Measurements from ENCODE around the gene BARX2.

DNA sequence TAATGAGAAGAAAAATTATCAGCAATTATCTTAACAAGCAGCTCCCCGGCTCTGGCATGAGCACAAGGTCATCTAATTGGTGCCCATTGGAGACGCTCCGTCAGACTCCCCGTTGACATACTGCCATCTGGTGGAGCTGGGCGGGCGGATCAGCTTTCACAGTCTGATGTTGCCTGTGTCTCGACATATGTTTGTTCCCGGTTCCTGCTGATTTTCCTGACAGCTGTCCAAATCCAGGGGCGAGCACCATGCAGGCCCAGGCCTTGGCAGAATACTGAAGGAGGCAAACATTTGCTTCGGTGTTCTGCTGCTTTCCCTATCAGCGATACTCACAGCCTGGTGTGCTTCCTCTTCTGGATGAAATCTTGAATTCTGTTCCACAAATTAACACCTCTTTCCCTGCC, 43.8 kb upstream of the BARX2 start:
- TF ChIP-seq, protein P1, sequence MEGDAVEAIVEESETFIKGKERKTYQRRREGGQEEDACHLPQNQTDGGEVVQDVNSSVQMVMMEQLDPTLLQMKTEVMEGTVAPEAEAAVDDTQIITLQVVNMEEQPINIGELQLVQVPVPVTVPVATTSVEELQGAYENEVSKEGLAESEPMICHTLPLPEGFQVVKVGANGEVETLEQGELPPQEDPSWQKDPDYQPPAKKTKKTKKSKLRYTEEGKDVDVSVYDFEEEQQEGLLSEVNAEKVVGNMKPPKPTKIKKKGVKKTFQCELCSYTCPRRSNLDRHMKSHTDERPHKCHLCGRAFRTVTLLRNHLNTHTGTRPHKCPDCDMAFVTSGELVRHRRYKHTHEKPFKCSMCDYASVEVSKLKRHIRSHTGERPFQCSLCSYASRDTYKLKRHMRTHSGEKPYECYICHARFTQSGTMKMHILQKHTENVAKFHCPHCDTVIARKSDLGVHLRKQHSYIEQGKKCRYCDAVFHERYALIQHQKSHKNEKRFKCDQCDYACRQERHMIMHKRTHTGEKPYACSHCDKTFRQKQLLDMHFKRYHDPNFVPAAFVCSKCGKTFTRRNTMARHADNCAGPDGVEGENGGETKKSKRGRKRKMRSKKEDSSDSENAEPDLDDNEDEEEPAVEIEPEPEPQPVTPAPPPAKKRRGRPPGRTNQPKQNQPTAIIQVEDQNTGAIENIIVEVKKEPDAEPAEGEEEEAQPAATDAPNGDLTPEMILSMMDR (IDR thresholded peaks at IDR 0.05; ENCODE audit: borderline replicate concordance, extremely low read depth, low read length, poor library complexity, severe bottlenecking) = peak; percentile 92
- TF ChIP-seq EZH2 (IDR thresholded peaks at IDR 0.05; ENCODE audit: borderline replicate concordance, low read depth, low read length, severe bottlenecking) = no peak
